ENCODE results near the gene TMSB10.

DNA sequence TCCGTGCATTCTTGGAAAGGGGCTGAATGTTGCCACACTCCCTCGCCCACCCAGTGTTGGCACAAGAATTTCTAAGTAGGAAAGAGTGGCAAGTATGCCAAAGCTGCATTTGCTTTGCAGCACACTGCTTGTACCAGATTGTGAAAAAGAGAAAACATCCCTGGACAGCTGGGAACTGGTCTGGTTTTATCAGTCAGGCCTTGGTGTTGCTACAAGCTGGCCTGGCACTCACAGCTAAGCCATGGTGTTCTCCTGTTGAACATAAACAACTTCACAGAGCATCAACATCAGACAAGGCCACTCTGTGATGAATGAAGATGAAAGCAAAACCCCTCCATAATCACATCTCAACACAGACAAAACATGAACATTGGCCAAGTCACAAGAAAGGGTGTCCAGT is 20.3 kb upstream of the TMSB10 start:
- TF ChIP-seq HDGF (IDR thresholded peaks at IDR 0.05; ENCODE audit: borderline replicate concordance) = no peak
- no peak for TF ChIP-seq FOXK2 (IDR thresholded peaks at IDR 0.05)
- TF ChIP-seq SP1 (IDR thresholded peaks at IDR 0.05) = no peak
- TF ChIP-seq ARNT (IDR thresholded peaks at IDR 0.05) = no peak
- TF ChIP-seq TARDBP (IDR thresholded peaks at IDR 0.05) = no peak
- no peak for TF ChIP-seq ZNF384 (IDR thresholded peaks at IDR 0.05)
- no peak for TF ChIP-seq ELF4 (IDR thresholded peaks at IDR 0.05)
- TF ChIP-seq FOXM1 (IDR thresholded peaks at IDR 0.05; ENCODE audit: borderline replicate concordance) = no peak
- TF ChIP-seq NFRKB (IDR thresholded peaks at IDR 0.05) = no peak
- no peak for TF ChIP-seq BHLHE40 (IDR thresholded peaks at IDR 0.05; ENCODE audit: borderline replicate concordance)
- TF ChIP-seq SUZ12 (IDR thresholded peaks at IDR 0.05) = no peak
- TF ChIP-seq LEF1 (IDR thresholded peaks at IDR 0.05; ENCODE audit: borderline replicate concordance) = no peak
- no peak for TF ChIP-seq FOXA1 (IDR thresholded peaks at IDR 0.05)
- TF ChIP-seq, protein P1, sequence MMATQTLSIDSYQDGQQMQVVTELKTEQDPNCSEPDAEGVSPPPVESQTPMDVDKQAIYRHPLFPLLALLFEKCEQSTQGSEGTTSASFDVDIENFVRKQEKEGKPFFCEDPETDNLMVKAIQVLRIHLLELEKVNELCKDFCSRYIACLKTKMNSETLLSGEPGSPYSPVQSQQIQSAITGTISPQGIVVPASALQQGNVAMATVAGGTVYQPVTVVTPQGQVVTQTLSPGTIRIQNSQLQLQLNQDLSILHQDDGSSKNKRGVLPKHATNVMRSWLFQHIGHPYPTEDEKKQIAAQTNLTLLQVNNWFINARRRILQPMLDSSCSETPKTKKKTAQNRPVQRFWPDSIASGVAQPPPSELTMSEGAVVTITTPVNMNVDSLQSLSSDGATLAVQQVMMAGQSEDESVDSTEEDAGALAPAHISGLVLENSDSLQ (IDR thresholded peaks at IDR 0.05) = no peak

Data from HEK293T (cell line).